ENCODE measurements around the gene VPS4B. TPM values are rescaled to one million over a fixed set of nuclear protein-coding genes. Genes with fewer than 3 reads are reported as not detected.

Gene VPS4B
- total and polyA plus RNA-seq, 10 of the 15 experiments (the other 5 are each of a cell fraction or from before 2014, with no cell fraction given), result 21.4 to 37.6 (median 29.8) TPM

- peak; percentile 92 for TF ChIP-seq POLR2AphosphoS5 (IDR thresholded peaks at IDR 0.05; ENCODE audit: low read length)
- TF ChIP-seq PAX8 (IDR thresholded peaks at IDR 0.05), result no peak
- no peak for TF ChIP-seq BRCA1 (IDR thresholded peaks at IDR 0.05; ENCODE audit: low read depth, low read length)
- TF ChIP-seq WRNIP1 (IDR thresholded peaks at IDR 0.05; ENCODE audit: borderline replicate concordance, low read depth, low read length), result no peak
- TF ChIP-seq JUND (IDR thresholded peaks at IDR 0.05; ENCODE audit: low read depth, low read length), result no peak
- peak; percentile 97 for TF ChIP-seq IKZF1 (conservative IDR thresholded peaks at IDR 0.05)
- TF ChIP-seq, protein P1, sequence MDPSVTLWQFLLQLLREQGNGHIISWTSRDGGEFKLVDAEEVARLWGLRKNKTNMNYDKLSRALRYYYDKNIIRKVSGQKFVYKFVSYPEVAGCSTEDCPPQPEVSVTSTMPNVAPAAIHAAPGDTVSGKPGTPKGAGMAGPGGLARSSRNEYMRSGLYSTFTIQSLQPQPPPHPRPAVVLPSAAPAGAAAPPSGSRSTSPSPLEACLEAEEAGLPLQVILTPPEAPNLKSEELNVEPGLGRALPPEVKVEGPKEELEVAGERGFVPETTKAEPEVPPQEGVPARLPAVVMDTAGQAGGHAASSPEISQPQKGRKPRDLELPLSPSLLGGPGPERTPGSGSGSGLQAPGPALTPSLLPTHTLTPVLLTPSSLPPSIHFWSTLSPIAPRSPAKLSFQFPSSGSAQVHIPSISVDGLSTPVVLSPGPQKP (IDR thresholded peaks at IDR 0.05; ENCODE audit: low read depth, low read length), result peak; percentile 89
- TF ChIP-seq TCF7 (IDR thresholded peaks at IDR 0.05; ENCODE audit: borderline replicate concordance), result no peak
- TF ChIP-seq GABPA (IDR thresholded peaks at IDR 0.05; ENCODE audit: low read depth), result peak; percentile 95
- peak; percentile 83 for TF ChIP-seq NKRF (conservative IDR thresholded peaks at IDR 0.05)
- peak; percentile 90 for TF ChIP-seq POLR2A (IDR thresholded peaks at IDR 0.05; ENCODE audit: low read depth, low read length)
- peak; percentile 31; the same call in 1 of the 2 replicates for TF ChIP-seq RAD51 (IDR thresholded peaks at IDR 0.05)
- 0 out of 2 replicates have a peak, but pooled peaks have one; percentile 64 for TF ChIP-seq YY1 (IDR thresholded peaks at IDR 0.05; ENCODE audit: low read depth, low read length)
- TF ChIP-seq CBFB (IDR thresholded peaks at IDR 0.05; ENCODE audit: low read depth), result peak; percentile 72
- TF ChIP-seq TARDBP (IDR thresholded peaks at IDR 0.05; ENCODE audit: borderline replicate concordance), result peak; percentile 77; the same call in 1 of the 2 replicates
- TF ChIP-seq ZNF274 (IDR thresholded peaks at IDR 0.05; ENCODE audit: insufficient read depth, insufficient read length), result no peak
- TF ChIP-seq MYB (IDR thresholded peaks at IDR 0.05; ENCODE audit: borderline replicate concordance, low read depth, low read length), result no peak
- TF ChIP-seq SMARCA5 (IDR thresholded peaks at IDR 0.05), result peak; percentile 76; the same call in 1 of the 2 replicates
- TF ChIP-seq HDGF (IDR thresholded peaks at IDR 0.05), result peak; percentile 44; the same call in 1 of the 2 replicates
- no peak for TF ChIP-seq SMC3 (IDR thresholded peaks at IDR 0.05; ENCODE audit: borderline replicate concordance, low read length)
- peak; percentile 40; the same call in 1 of the 2 replicates for TF ChIP-seq ZNF207 (IDR thresholded peaks at IDR 0.05; ENCODE audit: borderline replicate concordance)
- TF ChIP-seq RCOR1 (conservative IDR thresholded peaks at IDR 0.05; ENCODE audit: low read depth, low read length), result no peak
- no peak for TF ChIP-seq NR2F1 (conservative IDR thresholded peaks at IDR 0.05)
- no peak for TF ChIP-seq KDM1A (IDR thresholded peaks at IDR 0.05; ENCODE audit: borderline replicate concordance)
- peak; percentile 99 for TF ChIP-seq CREB1 (IDR thresholded peaks at IDR 0.05; ENCODE audit: low read depth)
- TF ChIP-seq ATF3 (IDR thresholded peaks at IDR 0.05; ENCODE audit: borderline replicate concordance, extremely low read depth, low read depth, low read length), result peak; percentile 80; the same call in 1 of the 2 replicates
Measured at GRCh38 chr18:63422087-63422863, at the start of gene VPS4B (continued).

All from GM12878 (cell line).